GM21528 (cell line): ENCODE measurements around the gene CDK11A.
A peak's percentile ranks its signal among the peaks of the same experiment; 100 is the strongest.
"Not testable (repeated sequence)": the region's sequence is repeated elsewhere in the genome, so short reads cannot be mapped to it uniquely, and the experiment has no call there.

Experiments
- ATAC-seq: cut with Tn5 transposase; IDR thresholded peaks from one replicate; pipeline ENCODE4 v1.9.1; 2021; ENCODE audit warnings: mild to moderate bottlenecking, moderate library complexity; ENCODE audit not compliant: unreplicated experiment, low FRiP score

CDK11A gene

DNA sequence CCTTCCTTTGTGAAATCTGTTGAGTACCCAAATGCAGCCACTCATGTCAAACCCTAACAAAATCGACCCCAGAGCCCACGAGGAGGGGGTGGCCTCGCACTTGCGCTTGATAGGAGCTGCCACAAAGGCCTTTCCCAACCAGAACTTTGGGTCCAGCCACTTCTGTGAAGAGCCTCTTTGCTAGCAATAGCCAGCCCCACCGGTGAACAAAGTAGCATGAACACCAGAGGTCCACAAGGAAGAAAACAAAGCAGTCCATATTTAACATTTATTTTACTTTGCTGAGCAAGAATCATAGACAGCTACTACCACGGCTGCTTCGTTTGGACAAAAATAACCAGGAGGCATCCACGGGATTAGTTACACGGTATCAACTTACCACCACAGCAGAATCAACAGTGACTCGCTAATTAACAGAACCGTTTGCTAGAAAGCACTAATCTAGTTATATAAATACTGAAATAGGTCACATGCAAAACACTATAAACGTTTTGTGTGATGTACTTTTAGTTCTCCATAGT is 3.0 kb upstream of the CDK11A start:
- not testable (repeated sequence) for ATAC-seq

DNA sequence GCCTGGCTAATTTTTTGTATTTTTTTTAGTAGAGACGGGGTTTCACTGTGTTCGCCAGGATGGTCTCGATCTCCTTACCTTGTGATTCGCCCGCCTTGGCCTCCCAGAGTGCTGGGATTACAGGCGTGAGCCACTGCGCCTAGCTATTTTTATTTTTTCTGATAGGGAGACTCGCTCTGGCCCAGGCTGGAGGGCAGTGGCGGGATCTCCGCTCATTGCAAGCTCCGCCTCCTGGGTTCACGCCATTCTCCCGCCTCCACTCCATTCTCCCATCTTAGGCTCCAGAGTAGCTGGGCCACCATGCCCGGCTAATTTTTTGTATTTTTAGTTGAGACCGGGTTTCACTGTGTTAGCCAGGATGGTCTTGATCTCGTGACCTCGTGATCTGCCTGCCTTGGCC is 1.9 kb upstream of the CDK11A start:
- not testable (repeated sequence) for ATAC-seq

DNA sequence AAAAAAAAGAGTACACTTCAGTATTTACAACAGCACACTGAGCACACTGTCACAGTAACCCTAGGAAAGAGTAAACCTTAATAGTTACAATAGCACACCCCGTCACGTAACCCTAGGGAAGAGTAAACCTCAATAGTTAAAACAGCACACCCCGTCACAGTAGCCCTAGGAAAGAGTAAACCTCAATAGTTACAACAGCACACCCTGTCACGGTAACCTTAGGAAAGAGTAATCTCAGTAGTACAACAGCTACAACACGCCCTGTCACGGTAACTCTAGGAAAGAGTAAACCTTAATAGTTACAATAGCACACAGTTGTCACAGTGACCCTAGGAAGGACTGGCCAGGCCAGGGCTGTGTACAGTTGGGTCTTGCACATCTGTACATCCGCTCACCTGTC is 3.0 kb downstream of the CDK11A start:
- no peak for ATAC-seq

DNA sequence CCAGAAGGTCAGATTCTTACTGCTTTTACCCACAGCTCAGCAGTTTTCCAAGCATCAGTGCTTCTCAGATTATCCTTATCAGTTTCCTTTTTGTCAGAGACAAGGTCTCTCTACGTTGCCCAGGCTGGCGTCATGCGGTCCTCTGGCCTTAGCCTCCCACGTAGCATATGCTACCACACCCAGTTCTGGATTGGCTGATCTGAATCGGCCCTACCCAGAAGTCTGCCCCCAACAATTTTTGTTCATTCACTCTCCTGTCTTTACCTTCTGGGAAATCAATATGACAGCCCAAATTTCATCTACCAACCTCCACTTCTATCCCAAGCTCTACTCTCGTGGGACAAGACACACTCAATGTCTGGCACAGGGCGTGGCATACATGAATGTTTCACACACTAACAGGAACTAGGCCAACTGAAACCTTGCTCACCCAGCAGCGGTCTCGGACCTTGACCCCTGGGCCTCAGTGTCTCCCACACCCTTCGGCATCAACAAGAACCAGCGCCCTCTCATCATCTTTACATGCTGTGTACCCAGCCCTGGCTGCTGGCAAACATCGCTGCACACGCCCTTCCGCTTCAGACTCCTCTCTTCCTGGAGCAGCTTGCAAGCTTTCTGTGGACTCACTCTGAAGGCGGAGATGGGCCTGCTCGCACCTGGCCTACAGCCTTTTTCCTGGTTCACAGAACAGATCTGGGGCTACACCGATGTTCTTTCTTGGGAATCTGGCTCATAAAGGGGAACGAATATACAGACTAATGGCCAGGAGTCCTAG is 8.9 kb downstream of the CDK11A start:
- ATAC-seq, result not testable (repeated sequence)

DNA sequence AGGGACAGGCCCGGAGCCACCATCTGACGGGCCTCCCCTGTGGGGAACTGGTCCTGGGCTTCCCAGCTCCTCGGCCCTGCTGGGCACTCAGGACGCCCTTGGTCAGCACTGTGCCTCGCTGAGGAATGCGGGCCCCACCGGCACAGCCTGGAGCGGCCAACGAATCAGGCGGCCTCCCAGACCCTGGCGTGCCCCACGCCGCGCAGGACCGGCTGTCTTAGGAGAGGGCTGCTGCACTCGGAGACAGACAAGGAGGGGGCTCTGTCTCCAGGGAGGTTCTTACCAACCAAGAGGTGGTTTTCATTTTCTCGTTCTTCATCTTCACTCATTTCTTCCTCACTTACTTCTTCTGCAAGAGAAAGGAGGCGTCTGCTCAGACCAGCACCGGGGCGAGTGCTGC is 16.3 kb downstream of the CDK11A start:
- ATAC-seq, result not testable (repeated sequence)

DNA sequence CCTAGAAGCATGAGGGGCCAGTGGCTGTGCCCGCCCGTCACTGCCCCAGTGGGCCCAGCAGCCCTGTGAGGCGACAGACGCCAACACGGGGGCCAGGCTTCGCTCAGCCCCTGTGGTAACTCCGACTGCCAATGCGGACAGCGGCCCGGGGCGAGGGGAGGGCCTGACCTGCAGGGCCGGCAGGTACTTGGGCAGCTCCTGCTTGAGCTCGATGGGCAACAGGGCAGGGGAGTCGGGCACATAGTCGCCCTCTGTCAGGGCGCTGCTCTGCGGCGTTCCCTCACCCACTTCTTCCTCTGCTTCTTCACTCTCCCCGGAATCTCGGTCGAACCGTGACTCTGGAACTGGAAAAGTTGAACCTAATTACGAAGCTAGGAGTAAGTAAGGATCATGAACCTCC is 16.9 kb downstream of the CDK11A start:
- not testable (repeated sequence) for ATAC-seq

DNA sequence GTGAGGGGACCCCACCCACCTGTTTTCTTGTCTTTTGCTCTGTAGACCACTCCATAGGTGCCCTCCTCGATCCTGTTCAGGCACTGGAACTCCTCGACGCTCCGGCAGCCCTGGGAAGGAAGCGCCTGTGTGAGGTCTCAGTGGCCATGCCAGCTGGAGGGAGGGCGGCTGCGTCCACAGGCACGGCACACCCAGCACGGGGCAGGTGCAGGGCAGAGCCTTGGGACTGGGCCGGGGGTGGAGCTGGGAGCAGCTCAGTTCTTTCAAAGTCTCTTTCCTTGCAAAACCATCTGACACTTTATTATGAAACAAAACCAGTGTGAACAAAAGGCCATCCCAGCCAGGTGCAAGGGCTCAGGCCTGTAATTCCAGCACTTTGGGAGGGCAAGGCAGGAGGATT is 18.5 kb downstream of the CDK11A start:
- not testable (repeated sequence) for ATAC-seq

DNA sequence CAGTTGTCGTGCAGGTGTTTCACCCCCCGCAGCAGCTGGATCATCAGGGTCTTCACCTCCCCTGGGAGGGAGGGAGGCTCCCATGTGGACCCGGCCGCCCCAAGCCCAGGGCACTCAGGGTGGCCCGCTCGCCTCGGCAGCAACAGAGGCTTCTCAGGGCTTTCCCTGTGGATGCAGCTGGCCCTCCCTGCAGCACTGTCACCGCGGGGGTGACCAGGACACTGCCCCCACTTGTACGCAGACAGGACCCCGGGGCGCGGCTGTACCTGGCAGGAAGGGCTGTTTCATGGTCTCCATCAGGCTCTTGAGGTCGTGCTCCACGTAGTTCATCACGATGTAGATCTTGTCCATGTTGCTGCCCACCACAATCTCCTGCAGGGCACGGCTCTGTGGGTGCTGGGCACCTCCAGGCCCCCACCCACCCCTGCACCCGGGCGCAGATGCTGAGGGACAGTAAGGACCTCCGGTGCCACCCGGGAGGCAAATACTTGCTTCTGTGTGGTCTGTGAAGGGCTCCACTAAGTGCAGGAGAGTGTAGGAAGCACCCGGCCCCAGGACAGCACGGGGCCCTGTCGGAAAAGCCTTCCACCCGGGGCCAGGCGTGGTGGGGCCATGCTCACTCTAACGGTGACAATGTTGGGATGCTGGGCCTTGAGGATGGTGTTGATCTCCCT is 19.7 kb downstream of the CDK11A start:
- not testable (repeated sequence) for ATAC-seq

DNA sequence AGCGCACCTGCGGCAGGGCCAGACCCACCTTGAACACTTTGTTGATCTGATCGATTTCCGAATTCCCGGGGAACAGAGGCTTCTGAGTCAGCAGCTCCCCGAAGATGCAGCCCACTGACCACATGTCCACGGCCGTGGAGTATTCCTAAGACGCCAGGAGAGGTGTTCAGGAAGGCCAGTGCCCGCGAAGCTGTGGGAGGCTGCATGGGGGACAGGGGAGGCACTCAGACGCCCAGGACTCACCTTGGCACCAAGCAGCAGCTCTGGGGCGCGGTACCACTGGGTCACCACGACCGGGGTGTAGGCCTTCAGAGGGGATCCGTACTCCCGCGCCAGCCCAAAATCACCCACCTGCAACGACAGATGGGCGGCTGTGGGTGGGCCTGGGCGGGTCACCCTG is 20.4 kb downstream of the CDK11A start:
- no peak for ATAC-seq

DNA sequence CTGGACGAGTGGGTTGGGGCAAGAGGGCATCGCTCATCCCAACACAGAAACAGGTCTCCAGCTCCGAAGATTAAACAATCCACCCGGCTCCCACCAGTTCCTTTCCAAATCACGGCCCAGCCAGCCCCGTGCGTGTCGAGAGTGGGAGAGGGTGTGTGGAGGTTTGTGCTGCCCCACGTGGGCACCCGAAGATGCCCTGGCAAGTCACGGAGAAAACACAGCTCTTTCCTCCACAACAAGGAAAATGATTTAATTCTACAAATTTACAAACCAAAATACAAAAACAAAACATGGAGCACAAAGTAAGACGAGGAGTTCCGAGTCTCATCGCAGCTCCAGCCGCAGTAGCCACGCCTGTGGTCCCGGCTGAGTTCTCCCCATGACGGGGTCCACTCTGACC is 21.7 kb downstream of the CDK11A start:
- not testable (repeated sequence) for ATAC-seq

DNA sequence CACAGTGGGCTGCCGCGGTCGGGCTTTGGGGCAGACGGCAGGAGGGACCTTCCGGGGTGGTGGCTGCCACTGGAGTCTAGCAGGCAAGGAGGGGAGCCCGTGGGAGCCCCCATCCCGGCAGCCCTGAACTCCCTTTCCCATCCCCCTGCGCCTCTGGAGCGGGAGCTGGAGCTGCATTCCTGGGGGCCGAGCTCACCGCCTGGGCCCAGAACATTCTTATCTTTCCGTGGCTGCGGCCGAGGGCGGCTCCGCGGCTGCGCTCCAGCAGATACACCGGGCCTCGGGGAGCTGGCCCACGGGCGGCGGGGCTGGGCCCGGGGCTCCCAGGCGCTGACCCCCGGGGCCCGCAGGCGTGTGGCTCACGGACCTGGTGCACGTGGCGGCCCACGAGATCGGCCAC is 23.6 kb downstream of the CDK11A start:
- ATAC-seq, result not testable (repeated sequence)

DNA sequence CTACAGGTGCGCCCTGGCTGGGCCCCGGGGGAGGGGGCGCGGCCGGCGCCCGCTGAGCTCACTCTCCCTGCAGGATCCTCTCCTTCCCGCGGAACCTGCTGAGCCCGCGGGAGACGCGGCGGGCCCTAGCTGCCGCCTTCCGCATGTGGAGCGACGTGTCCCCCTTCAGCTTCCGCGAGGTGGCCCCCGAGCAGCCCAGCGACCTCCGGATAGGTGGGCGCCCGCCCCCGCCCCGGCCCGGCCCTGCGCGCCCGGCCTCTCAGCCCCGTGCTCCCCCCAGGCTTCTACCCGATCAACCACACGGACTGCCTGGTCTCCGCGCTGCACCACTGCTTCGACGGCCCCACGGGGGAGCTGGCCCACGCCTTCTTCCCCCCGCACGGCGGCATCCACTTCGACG is 24.1 kb downstream of the CDK11A start:
- not testable (repeated sequence) for ATAC-seq

DNA sequence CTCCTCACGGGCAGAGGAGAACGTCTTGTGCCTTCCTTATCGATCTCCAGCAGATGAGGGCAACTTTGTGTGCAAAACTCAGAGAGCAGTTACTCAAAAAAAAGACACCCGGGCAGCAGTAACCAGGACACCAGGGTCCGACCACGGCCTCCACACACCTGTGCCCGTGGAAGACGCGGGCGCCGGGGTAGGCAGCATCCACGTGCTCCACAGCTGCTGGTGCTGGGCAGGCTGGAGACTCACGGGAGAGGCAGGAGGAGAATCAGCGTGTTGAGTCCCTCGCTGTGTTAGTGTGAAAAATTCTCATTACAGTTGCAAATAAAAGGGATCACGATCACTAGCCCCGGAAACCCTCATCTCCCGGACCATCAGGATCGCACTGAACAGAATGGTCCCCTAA is 25.1 kb downstream of the CDK11A start:
- ATAC-seq, result not testable (repeated sequence)

DNA sequence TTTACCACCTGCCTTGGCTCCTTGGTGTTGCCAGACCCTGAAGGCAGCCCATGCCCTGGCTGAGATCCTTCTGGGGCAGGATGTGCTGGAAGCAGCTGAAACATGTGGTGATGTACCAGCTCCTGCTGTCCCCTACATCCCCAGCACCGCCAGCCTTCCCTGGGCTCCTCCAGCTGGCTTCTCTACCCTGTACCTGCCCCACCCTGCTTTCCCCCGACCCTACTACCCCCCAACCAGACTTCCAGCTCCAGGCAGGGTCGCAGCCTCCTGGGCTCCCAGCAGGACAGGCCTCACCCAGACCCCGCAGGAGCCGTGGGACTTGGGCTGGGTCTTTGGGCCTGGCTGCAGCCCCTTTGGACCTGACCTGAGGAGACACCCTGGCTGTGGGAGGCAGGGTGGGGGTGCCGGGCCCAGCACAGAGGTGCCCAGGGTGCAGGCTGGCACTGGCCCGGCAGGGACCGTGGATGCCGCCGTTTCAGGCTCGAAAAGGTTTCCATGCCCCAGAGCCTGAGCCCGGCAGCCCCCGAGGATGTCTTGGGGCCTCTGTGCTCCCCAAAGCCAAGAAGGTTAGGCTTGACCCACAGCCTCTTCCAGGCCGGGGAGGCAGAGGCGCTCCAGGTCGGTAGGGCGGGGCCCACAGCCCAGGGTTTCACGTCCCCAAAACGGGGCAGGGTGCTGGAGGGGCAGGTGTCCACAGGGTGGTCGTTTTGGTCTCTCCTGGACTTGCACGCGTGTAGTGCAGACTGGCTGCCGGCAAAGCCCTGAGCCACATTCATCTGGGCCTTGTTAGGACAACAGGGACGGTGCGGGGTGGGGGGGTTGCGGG is 26.6 kb downstream of the CDK11A start:
- not testable (repeated sequence) for ATAC-seq

DNA sequence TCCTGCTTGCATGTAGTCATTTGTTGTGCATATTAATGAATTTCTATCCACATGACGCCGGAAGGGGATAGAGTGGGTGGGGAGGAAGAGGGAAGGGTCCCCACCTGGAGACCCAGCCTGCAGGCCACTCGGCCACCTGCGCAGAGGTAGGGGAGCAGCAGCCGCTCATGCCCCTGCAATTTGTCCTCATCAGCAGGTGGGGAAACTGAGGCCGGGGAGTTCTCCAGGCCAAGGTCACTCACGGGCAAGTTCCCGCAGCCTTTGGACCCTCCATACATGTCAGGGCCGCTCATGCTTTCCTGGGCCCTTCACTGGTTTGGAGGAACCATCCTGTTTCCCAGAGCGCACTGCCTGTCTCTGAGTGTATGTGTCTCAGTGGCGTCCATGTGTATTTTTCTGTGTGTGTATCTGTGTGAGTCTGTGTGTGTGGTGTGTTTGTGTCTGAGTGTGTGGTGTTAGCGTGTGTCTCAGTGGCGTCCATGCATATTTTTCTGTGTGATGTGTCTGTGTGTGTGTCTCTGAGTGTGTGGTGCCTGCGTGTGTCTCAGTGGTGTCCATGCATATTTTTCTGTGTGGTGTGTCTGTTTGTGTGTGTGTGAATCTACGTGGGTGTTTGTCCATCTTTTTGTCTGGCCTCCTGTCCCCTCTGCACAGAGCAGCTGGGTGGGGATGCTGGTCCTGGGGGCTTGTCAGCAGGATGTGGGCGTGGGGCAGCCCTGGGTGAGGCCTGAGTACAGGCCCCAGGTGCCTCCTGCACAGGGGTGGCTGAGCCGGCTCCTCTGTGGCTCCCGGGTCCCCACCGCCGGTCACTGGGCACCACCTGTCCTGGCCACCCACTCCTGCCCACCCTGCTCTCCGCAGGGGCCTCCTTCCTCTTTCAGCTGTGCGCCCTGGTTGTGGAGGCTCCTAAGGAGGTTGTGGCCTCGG is 27.5 kb downstream of the CDK11A start:
- not testable (repeated sequence) for ATAC-seq

DNA sequence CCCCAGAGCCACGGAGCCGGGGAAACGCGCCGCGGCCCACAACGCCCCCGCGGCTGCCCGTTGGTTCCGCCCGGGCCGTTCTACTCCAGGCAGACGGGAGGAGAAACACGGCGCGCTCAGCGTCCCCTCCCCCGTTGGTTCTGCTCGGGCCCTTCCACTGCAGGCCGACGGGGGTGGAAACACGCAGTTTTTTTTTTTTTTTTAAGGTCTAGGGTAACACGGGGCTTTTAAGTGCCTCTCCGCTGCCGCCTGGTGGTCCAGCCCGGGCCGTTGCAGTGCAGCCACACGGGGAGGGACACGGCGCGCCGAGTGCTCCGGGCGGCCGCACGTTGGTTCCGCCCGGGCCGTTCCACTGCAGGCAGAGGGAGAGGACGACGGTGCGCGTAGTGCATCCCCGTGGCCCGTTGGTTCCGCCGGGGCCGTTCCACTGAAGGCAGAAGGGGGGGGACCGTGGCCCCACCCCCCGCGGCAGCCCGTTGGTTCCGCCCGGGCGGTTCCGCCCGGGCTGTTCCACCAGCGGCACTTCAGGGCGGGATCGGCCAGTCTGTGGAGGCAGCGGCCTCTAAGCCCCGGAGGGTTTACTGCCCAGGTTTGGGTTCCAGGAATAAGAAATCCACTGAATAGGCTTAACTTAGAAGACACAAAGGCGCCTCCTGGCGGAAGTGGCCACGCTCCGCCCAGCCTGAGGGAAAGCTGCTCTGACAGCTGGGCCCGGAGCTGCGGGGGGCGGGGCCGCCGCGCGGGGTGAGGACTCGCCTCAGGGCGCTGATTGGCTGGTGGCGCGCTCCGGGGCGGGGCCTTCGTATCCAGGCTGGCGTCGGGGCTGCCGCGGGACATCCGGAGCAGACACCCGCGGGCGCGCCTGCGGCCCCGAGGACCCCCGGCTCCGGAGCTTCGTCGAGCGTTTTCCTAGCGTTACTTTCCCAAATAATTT is 31.2 kb downstream of the CDK11A start, which contains the start of gene SLC35E2B:
SLC35E2B (minus strand) TSS at position 82 of the 934 bp plus-strand sequence. CDS start 16,096 bp downstream, outside the sequence.
- ATAC-seq, result peak; percentile 81

DNA sequence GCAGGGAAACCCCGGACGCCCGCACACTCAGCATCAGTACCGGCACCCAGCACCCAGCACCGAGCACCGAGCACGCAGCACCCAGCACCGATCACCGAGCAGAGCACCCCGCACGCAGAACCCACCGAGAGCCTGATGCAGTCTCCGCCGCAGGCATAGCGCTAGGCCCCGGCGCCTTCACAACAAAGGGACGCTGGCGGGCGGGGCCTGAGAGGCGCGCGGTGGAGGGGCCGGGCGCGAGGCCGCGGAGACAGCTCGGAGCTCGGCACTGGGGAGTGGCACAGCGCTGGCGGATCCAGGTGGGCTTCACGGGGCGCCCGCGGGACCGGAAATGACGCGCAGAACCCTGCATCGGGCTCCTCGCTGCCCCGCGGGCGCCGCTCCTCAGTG is 31.8 kb downstream of the CDK11A start:
- ATAC-seq, result peak; percentile 40

DNA sequence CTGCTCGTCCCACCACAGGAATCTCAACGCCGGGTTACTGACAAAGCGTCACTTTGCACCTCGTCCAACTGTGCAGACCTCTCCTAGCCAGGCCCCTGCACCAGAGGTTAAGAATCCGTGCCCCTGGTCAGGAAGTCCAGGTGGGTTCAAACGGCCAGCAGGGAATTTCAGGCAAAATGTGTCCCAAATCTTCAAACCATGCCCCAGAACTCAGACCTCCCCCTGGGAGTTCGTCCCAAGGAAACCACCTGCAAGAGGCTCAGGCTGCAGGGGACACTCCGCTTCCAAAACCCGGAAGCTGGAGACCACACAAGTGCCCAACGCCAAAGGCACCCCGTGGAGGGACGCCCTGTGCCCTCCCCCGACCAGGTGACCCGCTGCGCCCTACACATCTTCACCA is 32.7 kb downstream of the CDK11A start:
- ATAC-seq, result not testable (repeated sequence)

DNA sequence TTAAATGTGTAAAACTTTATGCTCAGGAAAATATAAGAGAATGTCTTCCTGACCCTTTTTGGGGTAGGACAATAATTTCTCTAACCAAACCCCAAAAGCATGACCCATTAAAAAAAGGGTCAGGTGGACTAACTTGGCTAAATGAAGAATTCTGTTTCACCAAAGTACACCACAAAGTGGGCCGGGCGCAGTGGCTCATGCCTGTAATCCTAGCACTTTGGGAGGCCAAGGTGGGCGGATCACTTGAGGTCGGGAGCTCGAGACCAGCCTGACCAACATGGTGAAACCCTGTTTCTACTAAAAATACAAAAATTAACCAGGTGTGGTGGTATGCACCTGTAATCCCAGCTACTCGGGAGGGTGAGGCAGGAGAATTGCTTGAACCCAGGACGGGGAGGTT is 34.6 kb downstream of the CDK11A start:
- ATAC-seq, result not testable (repeated sequence)
